ENCODE results near the gene SH2D1B. TPM values are rescaled to one million over a fixed set of nuclear protein-coding genes. Genes with fewer than 3 reads are reported as not detected.

Gene SH2D1B
- total RNA-seq, 1 donor from 2014 or later: not detected

- peak; percentile 54 for DNase-seq (ENCODE audit: extremely low spot score, unreplicated experiment)
- TF ChIP-seq, protein P1, sequence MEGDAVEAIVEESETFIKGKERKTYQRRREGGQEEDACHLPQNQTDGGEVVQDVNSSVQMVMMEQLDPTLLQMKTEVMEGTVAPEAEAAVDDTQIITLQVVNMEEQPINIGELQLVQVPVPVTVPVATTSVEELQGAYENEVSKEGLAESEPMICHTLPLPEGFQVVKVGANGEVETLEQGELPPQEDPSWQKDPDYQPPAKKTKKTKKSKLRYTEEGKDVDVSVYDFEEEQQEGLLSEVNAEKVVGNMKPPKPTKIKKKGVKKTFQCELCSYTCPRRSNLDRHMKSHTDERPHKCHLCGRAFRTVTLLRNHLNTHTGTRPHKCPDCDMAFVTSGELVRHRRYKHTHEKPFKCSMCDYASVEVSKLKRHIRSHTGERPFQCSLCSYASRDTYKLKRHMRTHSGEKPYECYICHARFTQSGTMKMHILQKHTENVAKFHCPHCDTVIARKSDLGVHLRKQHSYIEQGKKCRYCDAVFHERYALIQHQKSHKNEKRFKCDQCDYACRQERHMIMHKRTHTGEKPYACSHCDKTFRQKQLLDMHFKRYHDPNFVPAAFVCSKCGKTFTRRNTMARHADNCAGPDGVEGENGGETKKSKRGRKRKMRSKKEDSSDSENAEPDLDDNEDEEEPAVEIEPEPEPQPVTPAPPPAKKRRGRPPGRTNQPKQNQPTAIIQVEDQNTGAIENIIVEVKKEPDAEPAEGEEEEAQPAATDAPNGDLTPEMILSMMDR (IDR thresholded peaks at IDR 0.05): no peak
- H3K27me3 Mint-ChIP-seq (ENCODE audit: unreplicated experiment): no peaks in the 10 kb centered on the region
- no peak overlapping the region for H3K4me3 Mint-ChIP-seq (ENCODE audit: unreplicated experiment)
- no peaks in the 10 kb centered on the region for H3K36me3 Mint-ChIP-seq (ENCODE audit: unreplicated experiment)
- H3K27ac Mint-ChIP-seq (ENCODE audit: unreplicated experiment): no peak overlapping the region
- no peaks in the 10 kb centered on the region for H3K4me1 Mint-ChIP-seq (ENCODE audit: unreplicated experiment)
- no peaks in the 10 kb centered on the region for H3K9me3 Mint-ChIP-seq (ENCODE audit: unreplicated experiment)
Measured at GRCh38 chr1:162383516-162383915, 28.4 kb downstream of the SH2D1B start.

- TF ChIP-seq, protein P1 (IDR thresholded peaks at IDR 0.05): no peak
- no peak overlapping the region for H3K27ac Mint-ChIP-seq (ENCODE audit: unreplicated experiment)
- H3K9me3 Mint-ChIP-seq (ENCODE audit: unreplicated experiment): no peaks in the 10 kb centered on the region
- no peaks in the 10 kb centered on the region for H3K27me3 Mint-ChIP-seq (ENCODE audit: unreplicated experiment)
- no peaks in the 10 kb centered on the region for H3K36me3 Mint-ChIP-seq (ENCODE audit: unreplicated experiment)
- no peak overlapping the region for H3K4me3 Mint-ChIP-seq (ENCODE audit: unreplicated experiment)
- H3K4me1 Mint-ChIP-seq (ENCODE audit: unreplicated experiment): no peaks in the 10 kb centered on the region
- peak; percentile 64 for DNase-seq (ENCODE audit: extremely low spot score, unreplicated experiment)
Measured at GRCh38 chr1:162383091-162383490, 28.8 kb downstream of the SH2D1B start.

GRCh38 chr1:162381941-162382750 lies 29.8 kb downstream of the SH2D1B start:
- Mint-ChIP-seq H3K4me3 (ENCODE audit: unreplicated experiment) (no peak overlapping the region), H3K9me3 (ENCODE audit: unreplicated experiment) (no peaks in the 10 kb centered on the region), H3K4me1 (ENCODE audit: unreplicated experiment) (no peaks in the 10 kb centered on the region), H3K27ac (ENCODE audit: unreplicated experiment) (no peak overlapping the region), H3K27me3 (ENCODE audit: unreplicated experiment) (no peaks in the 10 kb centered on the region), H3K36me3 (ENCODE audit: unreplicated experiment) (no peaks in the 10 kb centered on the region)
- DNase-seq (ENCODE audit: extremely low spot score, unreplicated experiment): peak; percentile 77
- TF ChIP-seq, protein P1 (IDR thresholded peaks at IDR 0.05): no peak

- Mint-ChIP-seq H3K27ac (ENCODE audit: unreplicated experiment) (no peak within 1 kb of the TSS), H3K4me1 (ENCODE audit: unreplicated experiment) (no peaks in the 10 kb centered on the region), H3K9me3 (ENCODE audit: unreplicated experiment) (no peaks in the 10 kb centered on the region), H3K27me3 (ENCODE audit: unreplicated experiment) (no peaks in the 10 kb centered on the region), H3K4me3 (ENCODE audit: unreplicated experiment) (no peak within 1 kb of the TSS), H3K36me3 (ENCODE audit: unreplicated experiment) (no peaks in the 10 kb centered on the region)
- DNase-seq (ENCODE audit: extremely low spot score, unreplicated experiment): no peak
- TF ChIP-seq, protein P1 (IDR thresholded peaks at IDR 0.05): no peak
Measured at GRCh38 chr1:162381383-162381782, 30.6 kb downstream of the SH2D1B start, which contains the start of gene C1orf226. C1orf226 (plus strand) TSS chr1:162381728; CDS start chr1:162381902, 174 bp downstream.

- Mint-ChIP-seq H3K27ac (ENCODE audit: unreplicated experiment) (no peak overlapping the region), H3K27me3 (ENCODE audit: unreplicated experiment) (no peaks in the 10 kb centered on the region), H3K9me3 (ENCODE audit: unreplicated experiment) (no peaks in the 10 kb centered on the region), H3K4me1 (ENCODE audit: unreplicated experiment) (no peaks in the 10 kb centered on the region), H3K4me3 (ENCODE audit: unreplicated experiment) (no peak overlapping the region), H3K36me3 (ENCODE audit: unreplicated experiment) (no peaks in the 10 kb centered on the region)
- DNase-seq (ENCODE audit: extremely low spot score, unreplicated experiment): peak; percentile 64
- TF ChIP-seq, protein P1 (IDR thresholded peaks at IDR 0.05): no peak
Measured at GRCh38 chr1:162380061-162380846, 31.7 kb downstream of the SH2D1B start.
